GM19238 (cell line): ENCODE data around the gene SPSB3.
"Not testable (repeated sequence)": the region's sequence is repeated elsewhere in the genome, so short reads cannot be mapped to it uniquely, and the experiment has no call there.

ENCODE experiments used
- DNase-seq: peaks from one replicate; pipeline ENCODE4 v3.0.0; 2011; ENCODE audit warnings: low spot score; ENCODE audit not compliant: insufficient read length

Gene SPSB3

DNA sequence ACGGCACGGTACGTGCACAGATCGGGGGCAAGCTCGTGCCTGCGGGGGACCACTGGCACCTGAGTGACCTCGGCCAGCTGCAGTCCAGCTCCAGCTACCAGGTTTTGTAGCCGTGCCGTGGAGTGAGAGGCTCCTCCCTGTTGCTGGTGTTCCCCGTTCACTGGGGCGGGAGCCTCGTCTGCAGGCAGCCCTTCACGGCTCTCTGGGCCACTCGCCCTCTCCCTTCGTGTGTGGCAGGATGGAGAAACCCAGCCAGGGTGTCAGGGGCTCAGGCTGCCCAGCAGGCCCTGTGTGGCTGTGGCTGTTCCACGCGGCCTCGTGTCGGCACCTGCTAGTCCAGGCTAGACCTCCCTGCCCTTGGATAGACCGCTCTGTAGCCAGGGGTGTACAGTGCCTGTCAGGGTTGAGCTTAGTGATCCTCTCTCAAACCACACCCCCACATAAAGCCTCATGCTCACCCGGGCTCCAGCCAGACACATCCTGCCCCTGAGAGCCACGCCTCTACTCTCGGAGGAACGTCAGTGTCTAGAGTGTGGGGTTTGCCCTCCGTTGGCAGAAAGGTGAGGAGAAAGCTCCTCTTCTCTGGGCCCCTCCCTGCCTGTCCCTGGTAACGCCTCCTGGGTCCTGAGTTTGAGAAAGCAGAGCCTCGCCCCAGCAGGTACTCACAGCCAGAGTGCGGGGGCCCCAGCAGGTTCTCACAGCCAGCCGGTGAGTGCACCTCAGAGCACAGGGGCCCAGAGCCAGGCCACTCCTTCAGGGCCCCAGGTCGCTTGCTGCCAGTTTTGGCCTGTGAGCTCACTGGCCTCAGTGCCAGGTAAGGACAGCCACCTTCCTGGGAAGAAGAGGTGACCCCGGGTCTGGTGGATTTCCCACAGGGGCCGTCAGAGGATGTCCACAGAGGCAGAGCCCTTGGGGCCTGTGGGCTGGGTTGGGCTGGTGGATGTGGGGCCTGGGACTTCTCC, 38.7 kb downstream of the SPSB3 start:
- no peak for DNase-seq

- no peak for DNase-seq
These were observed 40.7 kb downstream of the SPSB3 start for GRCh38 chr16:1741553-1742165.

DNA sequence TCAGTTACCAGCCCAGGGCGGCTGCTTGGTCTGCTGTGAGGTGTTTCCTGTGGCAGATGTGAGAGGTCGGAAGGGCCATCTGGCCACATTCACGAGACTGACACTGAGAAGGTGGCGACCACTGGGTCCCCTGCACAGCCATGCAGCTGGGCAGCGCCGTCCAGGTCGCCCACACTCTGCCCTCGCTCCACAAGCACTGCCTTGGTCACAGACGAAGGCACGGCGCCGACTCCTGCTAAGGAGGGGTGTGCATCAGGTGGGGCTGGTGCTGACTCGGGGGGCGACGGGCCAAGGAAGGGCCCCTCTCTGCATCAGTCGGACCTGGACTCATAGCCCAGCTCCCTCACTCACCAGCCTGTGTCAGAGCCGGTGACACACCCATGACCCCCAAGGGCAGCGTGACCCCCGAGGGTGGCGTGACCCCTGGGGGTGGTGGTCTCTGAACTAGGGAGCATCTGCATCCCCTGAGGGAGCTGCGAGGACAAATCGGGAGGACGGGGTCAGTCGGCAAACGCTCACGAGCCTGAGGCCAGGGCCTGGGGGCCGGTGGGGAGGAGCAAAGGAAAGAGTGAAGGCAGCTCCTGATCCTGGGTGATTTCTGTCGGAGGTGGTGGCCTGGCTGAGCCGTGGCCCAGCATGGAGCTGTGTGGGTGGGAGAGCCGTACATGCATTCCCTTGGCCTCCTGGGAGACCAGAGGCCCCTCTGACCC, 41.4 kb downstream of the SPSB3 start:
- DNase-seq = no peak

DNA sequence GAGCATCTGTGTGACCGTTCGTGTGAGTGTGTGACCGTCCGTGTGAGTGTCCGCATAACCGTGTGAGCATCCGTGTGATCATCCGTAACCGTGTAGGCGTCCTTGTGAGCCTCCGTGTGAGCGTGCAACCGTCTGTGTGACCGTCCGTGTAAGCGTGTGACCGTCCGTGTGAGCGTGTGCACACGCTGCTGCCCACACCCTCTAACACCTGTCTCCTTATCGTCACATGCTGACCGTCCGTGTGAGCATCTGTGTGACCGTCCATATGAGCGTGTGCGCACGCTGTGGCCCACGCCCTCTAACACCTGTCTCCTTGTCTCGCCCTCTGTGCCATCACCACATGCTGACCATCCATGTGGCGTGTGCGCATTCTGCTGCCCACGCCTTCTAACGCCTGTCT, 42.1 kb downstream of the SPSB3 start:
- DNase-seq = no peak

DNA sequence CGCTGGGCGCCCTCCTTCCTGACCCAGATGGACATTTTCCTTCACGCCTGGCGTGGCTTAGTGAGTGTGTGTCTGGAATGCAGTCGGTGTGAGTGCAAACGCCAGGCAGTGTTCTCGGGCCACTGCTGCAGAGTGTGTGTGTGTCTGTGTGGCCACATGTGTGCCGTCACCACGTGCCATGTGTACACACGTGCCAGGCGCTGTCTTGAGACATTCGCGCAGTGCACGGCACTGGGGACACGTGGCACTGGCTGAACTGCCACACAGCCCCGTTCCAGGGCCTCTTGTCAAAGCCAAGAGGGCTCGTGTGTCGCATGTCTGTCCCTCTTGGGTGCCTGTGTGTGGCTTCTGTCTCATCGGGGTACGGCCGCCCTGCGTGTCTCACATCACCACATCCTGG, 47.6 kb downstream of the SPSB3 start:
- no peak for DNase-seq

GRCh38 chr16:1734123-1734522, 48.2 kb downstream of the SPSB3 start:
- no peak for DNase-seq

GRCh38 chr16:1732551-1732987, 49.8 kb downstream of the SPSB3 start:
- not testable (repeated sequence) for DNase-seq

DNA sequence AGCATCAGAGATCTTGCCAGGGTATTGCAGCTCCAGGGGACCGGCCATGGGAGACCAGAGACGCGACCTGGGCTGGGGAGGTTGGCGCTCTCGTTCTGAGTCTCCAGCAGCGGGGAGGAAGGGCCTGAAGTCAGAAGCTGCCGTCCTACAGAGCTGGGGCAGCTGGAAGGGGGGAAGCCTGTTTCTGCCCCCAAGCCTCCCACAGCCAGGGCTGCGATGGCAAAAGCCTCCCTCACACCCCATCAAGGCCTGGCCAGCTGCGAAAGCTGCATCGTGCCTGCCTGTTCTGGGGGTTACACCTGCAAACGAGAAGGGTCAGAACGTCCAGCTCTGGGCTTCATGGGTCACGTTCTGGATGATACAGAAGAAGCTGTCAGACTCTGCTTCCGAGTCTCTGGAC, 50.3 kb downstream of the SPSB3 start:
- DNase-seq = no peak

DNA sequence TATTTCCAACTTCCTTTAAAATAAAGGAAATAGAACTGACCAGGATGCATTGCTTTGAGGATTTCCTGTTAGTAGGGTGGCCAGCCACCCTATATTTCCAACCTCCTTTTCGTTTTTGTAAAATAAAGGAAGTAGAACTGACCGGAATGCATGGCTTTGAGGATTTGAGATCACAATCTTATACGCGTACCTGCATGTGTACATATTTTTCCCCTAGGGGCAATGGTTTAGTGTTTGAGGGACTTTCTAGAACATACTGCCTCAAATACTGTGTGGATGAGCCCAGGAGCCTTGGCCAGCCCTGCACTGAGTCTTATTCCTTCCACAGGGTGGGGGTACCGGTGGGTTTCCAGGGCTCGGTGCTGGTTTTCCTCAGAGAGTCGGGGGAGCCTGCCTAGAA, 50.8 kb downstream of the SPSB3 start:
- DNase-seq = no peak

DNA sequence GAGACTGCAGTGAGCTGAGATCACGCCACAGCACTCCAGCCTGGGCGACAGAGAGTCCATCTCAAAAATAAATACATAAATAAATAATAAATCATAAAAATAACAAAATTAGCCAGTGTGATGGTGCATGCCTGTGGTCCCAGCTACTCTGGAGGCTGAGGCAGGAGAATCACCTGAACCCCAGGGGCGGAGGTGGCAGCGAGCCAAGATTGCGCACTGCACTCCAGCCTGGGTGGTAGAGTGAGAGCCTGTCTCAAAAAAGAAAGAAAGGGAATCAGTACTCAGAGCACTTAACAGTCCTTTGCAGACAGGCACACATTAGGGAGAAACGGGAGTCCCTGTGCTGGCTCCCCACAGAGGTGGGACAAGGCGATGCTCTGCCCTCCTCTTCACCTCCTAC, 51.3 kb downstream of the SPSB3 start:
- no peak for DNase-seq

GRCh38 chr16:1729445-1729844, 52.9 kb downstream of the SPSB3 start:
- no peak for DNase-seq

GRCh38 chr16:1729026-1729425, 53.3 kb downstream of the SPSB3 start:
- DNase-seq = no peak

DNA sequence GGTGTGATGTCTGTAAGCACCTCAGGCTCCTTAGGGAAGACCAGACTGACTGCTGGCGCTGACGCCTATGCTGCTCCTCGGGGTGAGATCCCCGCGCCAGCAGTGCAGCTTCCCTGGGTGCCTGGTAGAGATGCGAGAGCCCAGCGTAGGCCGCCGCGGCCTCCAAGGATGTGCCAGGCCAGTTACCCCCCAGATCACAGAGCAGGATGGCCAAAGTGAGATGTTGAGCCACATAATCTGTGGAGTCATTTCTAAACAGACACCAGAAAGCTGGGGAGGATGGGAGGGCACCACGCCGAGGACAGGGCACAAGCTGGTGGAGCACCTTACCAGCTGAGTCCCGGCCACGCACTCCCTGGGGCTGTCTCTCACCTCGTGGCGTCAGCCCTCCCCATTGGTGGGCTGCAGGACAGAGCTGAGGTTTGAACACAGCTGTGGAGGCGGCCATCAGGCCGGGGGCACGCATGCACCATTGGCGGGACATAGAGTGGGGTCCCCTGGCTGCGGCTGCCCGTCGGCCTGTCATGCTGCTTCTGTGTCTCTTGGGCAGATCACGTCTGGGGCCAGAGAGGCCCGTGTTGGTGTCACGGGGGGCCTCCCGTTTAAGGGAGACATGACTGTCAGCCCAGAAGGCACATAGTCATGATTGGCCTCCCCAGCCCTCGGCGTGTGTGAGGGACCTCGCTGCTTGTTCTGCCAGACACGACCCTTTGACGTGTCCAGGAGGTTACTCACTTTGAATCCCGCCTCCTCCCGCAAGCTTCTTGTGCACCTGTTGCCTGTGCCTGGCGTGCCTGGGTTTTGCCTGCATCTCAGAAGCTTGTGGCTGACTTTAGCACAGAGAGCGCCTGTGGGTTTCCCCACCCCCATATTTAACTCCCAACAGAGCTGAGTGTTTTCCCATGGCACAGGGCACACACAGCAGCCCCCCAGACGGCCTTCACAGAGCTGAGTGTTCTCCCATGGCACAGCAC, 54.4 kb downstream of the SPSB3 start:
- no peak for DNase-seq
